Measurements from ENCODE around the gene GPNMB. TPM values are rescaled to one million over a fixed set of nuclear protein-coding genes. Genes with fewer than 3 reads are reported as not detected.
"Not testable (repeated sequence)": the region's sequence is repeated elsewhere in the genome, so short reads cannot be mapped to it uniquely, and the experiment has no call there.

GPNMB gene
- total and polyA plus RNA-seq, 11 donors, result 97.5 to 561 (median 228) TPM

DNA sequence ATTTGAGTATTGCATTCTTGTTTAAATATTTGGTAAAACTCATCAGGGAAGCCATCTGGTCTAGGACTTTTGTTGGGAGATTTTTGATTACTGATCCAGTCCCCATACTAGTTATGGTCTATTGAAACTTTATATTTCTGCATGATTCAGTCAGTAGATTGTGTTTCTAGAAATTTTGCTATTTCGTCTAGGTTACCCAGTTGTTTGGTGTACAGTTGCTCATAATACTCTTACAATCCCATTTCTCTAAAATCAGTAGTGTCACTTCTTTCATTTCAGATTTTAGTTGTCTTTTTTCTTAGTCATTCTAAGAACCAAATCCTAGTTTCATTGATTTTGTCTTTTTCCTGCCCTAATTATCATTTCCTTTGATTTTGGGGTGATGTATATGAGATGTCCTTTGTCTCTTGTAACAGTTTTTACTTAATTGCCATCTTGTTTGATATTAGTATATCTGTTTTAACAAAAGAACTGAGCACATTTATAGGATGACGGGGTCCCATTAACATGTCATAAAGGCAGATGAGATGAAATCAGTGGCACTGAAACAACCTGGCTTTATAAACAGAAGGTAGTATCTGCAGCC is 60.5 kb downstream of the GPNMB start:
- intact Hi-C loops (cut with DNase I), result no loop called here
- DNase-seq, result no peak
- Histone ChIP-seq H3K27me3 (no peaks in the 10 kb centered on the region), H3K4me1 (peaks cover 0 to 20% (median 3%) of the 10 kb centered on the region in 12 donors), H3K36me3 (peaks cover 0 to 79% (median 68%) of the 10 kb centered on the region in 9 donors), H3K27ac (no peak overlapping the region), H3K9me3 (no peaks in the 10 kb centered on the region), H3K4me3 (no peak overlapping the region)
- TF ChIP-seq POLR2A (IDR thresholded peaks at IDR 0.05), result no peak
- TF ChIP-seq, protein P1, sequence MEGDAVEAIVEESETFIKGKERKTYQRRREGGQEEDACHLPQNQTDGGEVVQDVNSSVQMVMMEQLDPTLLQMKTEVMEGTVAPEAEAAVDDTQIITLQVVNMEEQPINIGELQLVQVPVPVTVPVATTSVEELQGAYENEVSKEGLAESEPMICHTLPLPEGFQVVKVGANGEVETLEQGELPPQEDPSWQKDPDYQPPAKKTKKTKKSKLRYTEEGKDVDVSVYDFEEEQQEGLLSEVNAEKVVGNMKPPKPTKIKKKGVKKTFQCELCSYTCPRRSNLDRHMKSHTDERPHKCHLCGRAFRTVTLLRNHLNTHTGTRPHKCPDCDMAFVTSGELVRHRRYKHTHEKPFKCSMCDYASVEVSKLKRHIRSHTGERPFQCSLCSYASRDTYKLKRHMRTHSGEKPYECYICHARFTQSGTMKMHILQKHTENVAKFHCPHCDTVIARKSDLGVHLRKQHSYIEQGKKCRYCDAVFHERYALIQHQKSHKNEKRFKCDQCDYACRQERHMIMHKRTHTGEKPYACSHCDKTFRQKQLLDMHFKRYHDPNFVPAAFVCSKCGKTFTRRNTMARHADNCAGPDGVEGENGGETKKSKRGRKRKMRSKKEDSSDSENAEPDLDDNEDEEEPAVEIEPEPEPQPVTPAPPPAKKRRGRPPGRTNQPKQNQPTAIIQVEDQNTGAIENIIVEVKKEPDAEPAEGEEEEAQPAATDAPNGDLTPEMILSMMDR (IDR thresholded peaks at IDR 0.05), result no peak
- no peak for ATAC-seq
- WGBS, 4 donors, result 93 to 96% (median 95%) methylated on average over 2 of the region's 2 CpGs

DNA sequence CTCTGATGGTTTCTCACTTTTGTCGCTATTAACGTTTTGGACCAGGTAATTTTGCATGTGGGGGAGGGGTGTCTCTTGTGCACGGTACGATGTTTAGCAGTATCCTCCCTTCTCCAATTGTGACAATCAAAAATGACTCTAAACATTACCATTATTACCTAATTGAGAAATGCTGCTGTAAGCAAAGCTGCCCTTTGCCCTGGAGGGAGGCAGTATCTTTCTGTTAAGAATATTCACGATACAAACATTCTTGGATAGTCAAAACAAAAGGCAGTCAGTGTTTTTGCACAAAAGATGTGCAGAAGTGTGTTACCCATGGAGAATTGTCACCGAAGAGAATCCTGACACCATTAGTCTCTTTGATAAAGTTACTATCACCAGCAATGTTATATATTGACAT is 62.2 kb downstream of the GPNMB start:
- no peak overlapping the region for H3K27ac ChIP-seq
- TF ChIP-seq, protein P1 (IDR thresholded peaks at IDR 0.05), result no peak
- TF ChIP-seq POLR2A (IDR thresholded peaks at IDR 0.05), result no peak
- no peaks in the 10 kb centered on the region for H3K27me3 ChIP-seq
- H3K4me1 ChIP-seq, result peaks cover 0 to 9% (median 0%) of the 10 kb centered on the region in 12 donors
- peaks cover 0 to 62% (median 54%) of the 10 kb centered on the region in 9 donors for H3K36me3 ChIP-seq
- H3K4me3 ChIP-seq, result no peak overlapping the region
- H3K9me3 ChIP-seq, result no peaks in the 10 kb centered on the region
- intact Hi-C loops (cut with DNase I), result no loop called here
- WGBS, 4 donors, result 81 to 88% (median 84%) methylated on average over 6 of the region's 6 CpGs
- ATAC-seq (no peak), DNase-seq (no peak)

DNA sequence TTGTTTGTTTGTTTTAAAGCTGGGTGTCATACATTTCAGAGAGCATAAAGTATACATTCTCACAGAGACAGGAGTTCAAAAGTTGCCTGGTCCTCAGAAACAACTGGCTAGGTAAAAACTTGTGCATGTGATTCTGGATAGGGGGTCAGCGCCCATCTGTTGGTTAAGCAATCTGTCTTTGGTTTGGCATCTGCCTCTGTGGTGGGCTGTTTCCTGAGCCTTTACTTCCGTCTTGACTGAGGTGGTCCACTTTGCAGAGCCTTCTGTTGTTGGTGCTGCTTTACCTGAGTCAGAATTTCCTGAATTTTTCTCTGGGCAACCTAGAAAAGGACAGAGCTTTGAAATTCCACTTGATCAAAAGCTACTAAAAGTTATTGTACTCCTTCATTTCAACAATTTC is 65.6 kb downstream of the GPNMB start:
- DNase-seq; H3K9me3 ChIP-seq; intact Hi-C loops (cut with DNase I); H3K4me1 ChIP-seq; H3K27ac ChIP-seq; ATAC-seq; H3K4me3 ChIP-seq; H3K27me3 ChIP-seq: not testable (repeated sequence)
- H3K36me3 ChIP-seq, result peaks cover 0 to 46% (median 38%) of the 10 kb centered on the region in 9 donors
- WGBS, 4 donors, result 74 to 81% (median 78%) methylated on average over 2 of the region's 2 CpGs

DNA sequence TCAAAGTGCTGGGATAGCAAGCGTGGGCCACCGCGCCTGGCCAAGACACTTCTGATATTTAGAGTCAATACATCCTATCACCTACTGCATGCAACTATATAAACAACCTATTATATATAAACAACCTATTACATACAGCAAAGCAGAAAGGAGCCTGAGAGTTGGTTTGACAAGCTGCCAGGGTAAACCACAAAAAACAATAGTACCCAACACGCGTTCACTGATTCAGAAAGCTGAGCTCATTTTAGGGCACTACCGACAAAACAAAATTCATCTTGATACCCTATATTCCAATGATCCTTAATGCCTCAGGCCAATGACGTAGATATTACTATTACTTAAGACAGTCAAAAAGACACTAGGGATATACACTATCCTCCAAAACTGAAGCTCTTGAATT is 68.8 kb downstream of the GPNMB start:
- H3K4me1 ChIP-seq, result peaks cover 0 to 9% (median 0%) of the 10 kb centered on the region in 12 donors
- no peaks in the 10 kb centered on the region for H3K27me3 ChIP-seq
- H3K36me3 ChIP-seq, result peaks cover 0 to 14% (median 5%) of the 10 kb centered on the region in 9 donors
- no peak for TF ChIP-seq POLR2A (IDR thresholded peaks at IDR 0.05)
- TF ChIP-seq, protein P1 (IDR thresholded peaks at IDR 0.05), result no peak
- ATAC-seq (no peak), DNase-seq (no peak)
- H3K9me3 ChIP-seq, result no peaks in the 10 kb centered on the region
- H3K4me3 ChIP-seq, result no peak overlapping the region
- H3K27ac ChIP-seq, result no peak overlapping the region
- intact Hi-C loops (cut with DNase I), result no loop called here
- 84 to 94% (median 89%) methylated on average over 7 of the region's 7 CpGs for WGBS, 4 donors

Other genes starting within 250 kb of the GPNMB start
- 10 to 100 TPM; 31.4 to 48.2 (median 35.6) TPM for gene HYCC1, start 232.6 kb upstream of the GPNMB start, total RNA-seq
- gene HYCC1, start 232.6 kb upstream of the GPNMB start, polyA plus RNA-seq, result 10 to 100 TPM in 1 of 2 donors, 1 to 10 TPM in 1; 6.1 to 24.6 TPM
- gene KLHL7, start 141.0 kb upstream of the GPNMB start, total RNA-seq, result 100 to 1,000 TPM in 8 of 9 donors, 10 to 100 TPM in 1; 63.4 to 159 (median 120) TPM
- gene KLHL7, start 141.0 kb upstream of the GPNMB start, polyA plus RNA-seq, result 10 to 100 TPM; 48.0 to 60.7 TPM
- gene NUP42, start 64.7 kb upstream of the GPNMB start, total RNA-seq, result 10 to 100 TPM; 12.7 to 24.7 (median 18.9) TPM
- 10 to 100 TPM; 19.4 to 26.1 TPM for gene NUP42, start 64.7 kb upstream of the GPNMB start, polyA plus RNA-seq
- 100 to 1,000 TPM in 7 of 9 donors, 10 to 100 TPM in 2; 73.1 to 128 (median 104) TPM for gene MALSU1, start 52.6 kb downstream of the GPNMB start, total RNA-seq
- gene MALSU1, start 52.6 kb downstream of the GPNMB start, polyA plus RNA-seq, result 100 to 1,000 TPM in 1 of 2 donors, 10 to 100 TPM in 1; 40.3 to 118 TPM
- gene IGF2BP3, start 223.7 kb downstream of the GPNMB start, total RNA-seq, result 1 to 10 TPM in 2 of 9 donors, under 1 TPM in 3, not detected in 4; 0.27 to 2.2 (median 0.69) TPM
- under 1 TPM in 1 of 2 donors, not detected in 1; 0.30 TPM for gene IGF2BP3, start 223.7 kb downstream of the GPNMB start, polyA plus RNA-seq

All from heart left ventricle (tissue), 16 donors.